NCI-H2171 treated with DMSO at 0.1 percent for 48 hours (cell line): ENCODE measurements around the gene DOCK4.
A peak's percentile ranks its signal among the peaks of the same experiment; 100 is the strongest.

Experiments
- DNase-seq: peaks from one replicate; lab custom pipeline; 2025; lab: John Stamatoyannopoulos, UW

Gene DOCK4

GRCh38 chr7:112188257-112188656, 17.9 kb downstream of the DOCK4 start:
- no peak for DNase-seq

GRCh38 chr7:112186300-112186699, 19.9 kb downstream of the DOCK4 start:
- no peak for DNase-seq

DNA sequence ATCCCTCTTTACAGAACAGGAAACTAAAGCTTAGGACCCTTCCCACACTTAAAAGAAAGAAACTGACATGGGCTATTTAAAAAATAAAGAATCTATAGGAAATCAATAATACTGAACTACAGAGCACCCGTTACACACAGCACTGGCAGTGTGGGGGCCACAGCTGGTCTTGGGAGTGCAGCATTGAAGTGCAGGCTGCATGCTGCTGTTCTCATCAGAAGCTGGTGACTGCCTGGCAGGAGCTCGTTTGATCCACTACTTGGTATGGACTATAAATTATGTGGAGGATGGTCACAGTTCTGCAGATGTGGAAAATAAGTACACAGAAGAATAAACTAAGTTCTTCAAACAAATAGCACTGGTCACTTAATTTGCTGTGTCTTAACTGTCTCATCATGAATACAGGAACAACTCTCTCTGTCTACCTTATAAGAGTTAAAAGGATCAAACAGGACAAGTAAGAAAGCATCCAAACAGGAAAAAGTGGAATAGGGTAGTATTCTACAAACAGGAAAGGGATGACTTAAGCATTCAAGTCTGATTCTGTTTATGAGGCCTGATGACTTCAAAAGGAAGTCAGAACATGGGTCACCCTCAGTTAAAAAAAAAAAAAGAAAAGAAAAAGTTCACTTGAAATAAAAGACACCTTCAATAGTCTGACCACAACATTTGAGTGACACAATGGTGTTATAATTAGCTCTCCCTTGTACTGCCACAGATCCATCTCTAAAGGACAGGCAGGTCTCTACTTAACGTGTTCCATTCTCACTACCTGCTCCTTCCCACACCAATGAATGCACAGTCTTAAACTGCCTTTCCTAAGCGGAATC, 21.0 kb downstream of the DOCK4 start:
- DNase-seq, result no peak

GRCh38 chr7:112184455-112184854, 21.7 kb downstream of the DOCK4 start:
- no peak for DNase-seq

DNA sequence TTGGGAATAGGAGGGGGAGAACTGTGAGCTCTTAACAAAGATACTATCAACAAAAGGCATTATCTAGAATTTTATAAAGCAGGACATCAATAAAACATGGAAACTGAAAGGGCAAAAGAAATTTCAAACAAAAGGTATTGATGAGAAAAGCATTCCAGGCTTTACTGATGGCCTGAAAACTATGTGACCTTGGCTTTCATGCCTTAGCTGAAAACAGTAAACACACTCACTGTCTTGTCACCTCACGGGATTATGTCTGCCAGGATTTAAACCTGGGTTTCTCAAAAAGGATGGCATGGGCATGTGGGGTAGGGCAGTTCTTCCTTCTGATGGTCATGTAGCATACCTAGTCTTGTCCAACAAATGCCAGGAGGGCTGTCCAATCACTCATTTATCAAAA, 22.9 kb downstream of the DOCK4 start:
- no peak for DNase-seq

DNA sequence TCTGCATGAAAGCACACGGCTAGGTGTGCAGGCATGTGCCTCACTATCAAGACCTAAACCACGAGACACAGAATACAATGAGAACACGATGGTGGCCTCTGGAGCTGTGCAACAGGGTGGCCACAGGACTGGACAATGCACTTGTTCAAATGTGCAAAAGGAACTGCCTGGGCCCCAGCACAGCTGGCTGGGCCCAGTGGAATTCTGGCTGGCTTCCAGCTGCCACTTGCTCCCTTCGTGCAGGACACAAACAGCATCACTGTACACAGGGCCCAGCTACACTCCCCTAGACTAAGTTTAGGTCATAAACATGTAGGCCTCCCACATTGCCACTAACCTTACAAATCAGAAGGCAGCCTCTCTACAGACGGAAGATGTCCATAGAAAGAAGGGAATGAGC, 23.4 kb downstream of the DOCK4 start:
- DNase-seq, result no peak

DNA sequence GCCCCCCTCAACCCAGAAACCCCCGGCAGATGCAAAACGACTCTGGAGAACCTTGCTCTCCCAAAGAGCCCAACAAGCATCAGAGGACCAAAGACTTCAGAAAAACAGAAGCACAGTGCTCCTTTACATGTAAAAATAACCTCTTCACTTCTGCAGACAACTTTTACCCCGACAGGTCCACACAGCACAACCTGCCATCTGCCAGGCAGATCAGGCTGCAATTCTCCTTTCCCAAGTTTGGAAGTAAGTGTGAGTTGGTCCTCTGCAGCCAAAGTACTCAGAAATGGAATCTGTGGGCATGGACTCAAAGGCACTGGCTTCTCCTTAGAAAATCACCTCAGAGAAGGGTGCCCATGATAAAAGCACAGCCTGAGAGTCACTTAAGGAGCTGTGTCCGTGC, 26.0 kb downstream of the DOCK4 start:
- DNase-seq, result peak; percentile 39

DNA sequence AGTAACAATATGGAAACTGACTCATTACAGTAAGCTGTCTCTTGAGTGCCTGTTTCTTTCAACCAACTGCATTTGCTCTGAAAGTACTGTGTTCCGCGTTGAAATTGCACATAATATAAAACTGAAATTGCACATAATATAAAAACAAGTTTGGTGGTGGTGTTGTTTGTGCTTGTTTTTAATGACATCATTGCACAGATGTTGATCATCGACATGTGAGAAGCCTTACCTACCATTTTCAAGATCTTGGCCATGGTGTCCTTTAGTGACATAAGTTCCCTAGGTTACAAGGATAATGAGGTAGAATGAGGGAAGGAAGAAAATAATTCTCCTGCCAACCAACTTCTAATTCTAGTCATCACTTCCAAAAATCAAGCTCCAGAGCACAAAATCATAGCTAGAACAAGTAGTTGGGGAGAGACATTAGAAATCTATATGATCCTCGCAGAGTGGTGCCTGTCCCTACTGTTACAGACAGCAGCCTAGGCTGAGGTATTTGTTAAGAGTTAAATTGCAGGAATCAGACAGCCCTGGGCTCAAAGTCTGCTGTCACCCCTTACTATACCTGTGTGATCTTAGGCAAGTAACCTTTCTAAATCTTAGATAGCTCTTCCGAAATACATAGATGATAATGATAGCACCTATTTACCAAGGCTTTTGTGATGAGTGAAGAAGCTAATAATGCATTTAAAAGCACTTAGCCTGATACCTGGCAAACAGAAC, 29.3 kb downstream of the DOCK4 start:
- DNase-seq, result peak; percentile 28

- DNase-seq, result no peak
Measured at GRCh38 chr7:112176241-112176640, 30.0 kb downstream of the DOCK4 start.

GRCh38 chr7:112174192-112174591, 32.0 kb downstream of the DOCK4 start:
- no peak for DNase-seq

DNA sequence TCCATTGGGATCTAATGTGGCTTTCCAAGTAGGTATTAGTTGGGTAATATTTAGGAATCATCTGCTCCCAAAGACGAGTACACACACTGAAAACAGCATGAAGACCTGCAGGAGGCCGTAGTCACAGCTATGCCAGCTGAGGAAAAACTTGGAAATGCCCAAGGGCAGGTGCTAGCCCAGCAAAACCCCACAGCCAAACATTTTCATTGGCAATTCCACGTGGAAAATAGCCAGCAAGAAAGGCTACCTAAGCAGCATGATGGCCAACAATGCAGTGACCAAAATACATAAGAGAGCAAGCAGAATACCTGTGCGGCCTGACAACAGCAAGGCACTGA, 32.7 kb downstream of the DOCK4 start:
- no peak for DNase-seq

GRCh38 chr7:112172870-112173567, 33.2 kb downstream of the DOCK4 start:
- peak; percentile 55 for DNase-seq

- DNase-seq, result no peak
Measured at GRCh38 chr7:112171673-112172072, 34.5 kb downstream of the DOCK4 start.

GRCh38 chr7:112168915-112169314, 37.3 kb downstream of the DOCK4 start:
- no peak for DNase-seq

GRCh38 chr7:112167147-112167546, 39.1 kb downstream of the DOCK4 start:
- no peak for DNase-seq

DNA sequence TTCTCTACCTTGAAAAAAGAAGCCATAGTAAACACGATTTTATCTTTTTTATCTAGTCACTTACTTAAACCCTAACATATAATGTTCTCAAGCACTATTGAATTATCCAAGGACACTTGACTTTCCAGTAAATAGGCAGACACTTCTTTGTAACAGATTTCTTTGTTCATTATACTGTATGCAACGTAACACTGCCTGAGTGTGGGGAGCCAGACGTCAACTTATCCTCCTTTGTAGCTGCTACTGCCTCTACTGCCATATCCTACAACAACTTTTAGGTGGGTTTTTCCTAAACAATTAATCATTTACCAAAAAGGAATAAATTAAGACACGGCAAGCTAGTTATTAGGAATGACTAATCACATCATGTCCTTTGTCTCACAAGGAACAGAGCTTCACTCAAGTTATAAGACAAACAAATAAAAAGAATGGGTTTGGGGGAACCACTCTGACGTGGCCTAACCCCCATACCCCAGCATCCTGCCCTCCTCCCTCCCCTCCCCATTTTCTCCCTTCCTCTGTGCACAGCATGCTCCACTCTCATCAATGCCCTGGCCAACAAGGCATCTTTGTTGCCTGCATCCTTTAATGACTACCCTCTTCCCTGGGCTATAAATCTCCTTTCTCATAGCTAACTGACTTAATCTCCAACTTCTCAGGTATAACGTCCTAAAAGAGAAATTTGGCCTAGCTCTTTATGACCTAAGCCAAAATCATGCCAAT, 43.3 kb downstream of the DOCK4 start:
- DNase-seq, result no peak

DNA sequence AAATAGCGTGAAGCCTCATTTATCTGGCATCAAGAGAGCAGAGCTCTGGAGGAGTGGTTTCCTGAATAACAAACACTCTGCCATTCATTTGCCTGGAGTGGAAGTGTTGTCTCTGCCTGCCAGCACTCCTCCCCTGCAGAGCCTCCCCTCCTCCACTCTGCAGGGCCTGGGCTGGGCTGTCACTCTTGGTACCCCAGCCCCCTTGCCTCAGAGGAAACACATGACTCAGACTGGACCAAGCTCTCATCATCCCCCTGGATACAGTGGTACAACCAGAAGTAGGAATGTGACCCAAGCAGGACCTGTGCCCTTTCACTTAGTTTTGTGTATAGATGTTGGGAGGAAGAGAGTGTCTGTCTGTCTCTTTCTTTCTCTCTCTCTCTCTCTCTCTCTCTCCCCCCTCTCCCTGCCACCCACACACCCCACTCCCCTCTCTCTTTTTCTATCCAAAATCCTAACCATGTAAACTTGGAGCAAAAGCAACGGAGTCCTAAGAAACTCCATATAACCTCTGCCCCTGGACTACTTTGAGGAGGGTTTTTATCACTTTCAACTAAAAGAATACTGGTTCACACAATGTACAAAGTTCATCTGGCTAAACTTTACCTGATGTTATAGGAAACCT, 43.9 kb downstream of the DOCK4 start:
- no peak for DNase-seq

DNA sequence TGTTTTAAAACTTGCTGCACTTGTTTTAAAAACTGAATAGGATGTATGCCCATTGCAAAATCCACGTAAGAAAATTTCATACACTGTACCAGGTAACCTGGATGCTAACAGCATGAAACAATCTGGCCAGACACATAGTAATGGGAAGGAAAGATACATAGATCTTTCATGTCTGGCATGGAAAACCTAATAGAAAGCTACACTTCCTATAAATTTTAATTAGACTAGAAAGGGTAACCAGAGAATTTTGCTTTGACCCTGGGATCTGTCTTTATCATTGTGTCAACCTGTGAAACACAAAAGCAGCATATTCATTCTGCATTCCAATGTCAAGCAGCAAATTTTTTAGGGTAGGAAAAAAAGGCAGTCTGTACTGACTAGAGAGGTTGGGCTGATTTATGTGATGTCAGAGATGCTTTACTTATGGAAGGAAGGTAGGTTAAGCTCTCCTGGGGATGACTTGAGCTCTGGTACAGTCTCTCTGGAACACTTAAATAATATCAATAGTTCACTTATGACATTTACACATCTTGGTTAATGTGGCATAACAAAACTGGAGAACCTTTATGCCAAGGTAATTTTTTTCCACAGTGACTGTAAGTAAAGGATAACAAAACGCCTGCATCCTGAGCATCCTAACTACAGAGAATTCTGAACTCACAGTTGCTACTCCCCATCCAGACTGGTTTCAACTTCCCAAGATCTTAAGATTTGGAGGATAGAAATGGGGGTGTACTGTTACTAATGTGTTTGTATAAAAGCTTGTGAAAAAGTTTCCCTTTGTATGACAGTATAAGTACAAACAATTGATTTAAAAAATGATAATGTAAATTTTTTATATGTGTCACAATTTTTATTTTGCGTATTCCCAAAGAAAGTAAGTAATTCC, 44.7 kb downstream of the DOCK4 start:
- DNase-seq, result no peak

DNA sequence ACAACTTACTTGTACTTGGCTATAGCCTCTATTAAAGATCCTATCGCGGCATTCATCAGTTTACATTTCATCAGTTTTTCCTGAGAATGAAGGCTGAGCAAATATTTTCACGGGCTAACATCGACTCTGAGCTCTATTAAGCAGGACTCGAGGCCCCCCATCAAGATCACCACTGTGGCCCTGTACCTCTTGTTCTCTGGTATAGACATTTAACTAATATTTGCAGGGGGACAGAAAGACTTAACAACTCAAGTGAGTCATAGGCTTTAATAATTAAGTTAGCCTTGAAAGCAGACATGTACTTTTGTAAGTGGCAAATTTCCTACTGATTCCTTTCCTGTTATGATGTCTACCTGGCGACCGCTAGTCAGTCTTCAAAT, 45.4 kb downstream of the DOCK4 start:
- no peak for DNase-seq

GRCh38 chr7:112160130-112160770, 45.9 kb downstream of the DOCK4 start:
- no peak for DNase-seq
